Liver (tissue), 9 donors: Measurements from ENCODE around the gene SULT1B1. TPM values are rescaled to one million over a fixed set of nuclear protein-coding genes. Genes with fewer than 3 reads are reported as not detected.

ENCODE experiments used
- DNase-seq: peaks from one replicate; pipeline ENCODE4 v3.0.0-alpha.2; 2017; ENCODE audit warnings: low spot score
- H3K27ac ChIP-seq, 2 donors: one replicate each; pipeline ENCODE4 v1.7.0; 2013; ENCODE audit warnings: inconsistent platforms in 2 of 2, low read length in 2 of 2, control low read depth in 1 of 2, low read depth in 1 of 2, mild to moderate bottlenecking in 1 of 2
- H3K27me3 ChIP-seq, 4 donors: one replicate each; pipeline versions ENCODE4 v1.6.1 to v1.7.0; 2013; ENCODE audit warnings: low read length in 3 of 4, inconsistent platforms in 1 of 4, mild to moderate bottlenecking in 1 of 4, moderate library complexity in 1 of 4; ENCODE audit not compliant: control insufficient read depth in 4 of 4, insufficient read depth in 4 of 4
- H3K36me3 ChIP-seq, 4 donors: one replicate each; pipeline versions ENCODE4 v1.6.1 to v1.7.0; 2013; ENCODE audit warnings: low read length in 3 of 4, mild to moderate bottlenecking in 3 of 4, low read depth in 1 of 4, moderate library complexity in 1 of 4; ENCODE audit not compliant: control insufficient read depth in 4 of 4, insufficient read depth in 3 of 4
- H3K4me1 ChIP-seq, 4 donors: one replicate each; pipeline versions ENCODE4 v1.6.1 to v1.7.0; 2013; ENCODE audit warnings: low read length in 3 of 4, mild to moderate bottlenecking in 3 of 4, moderate library complexity in 1 of 4; ENCODE audit not compliant: control insufficient read depth in 4 of 4, insufficient read depth in 4 of 4
- H3K4me3 ChIP-seq, 3 donors: one replicate each; pipeline versions ENCODE4 v1.6.1 to v1.7.0; 2013; ENCODE audit warnings: low read length in 3 of 3, control low read depth in 1 of 3, low read depth in 1 of 3, mild to moderate bottlenecking in 1 of 3
- H3K9ac ChIP-seq, 2 donors: one replicate each; pipeline ENCODE4 v1.7.0; 2013; ENCODE audit warnings: low read length in 2 of 2, mild to moderate bottlenecking in 2 of 2, moderate library complexity in 2 of 2, control low read depth in 1 of 2, low read depth in 1 of 2
- H3K9me3 ChIP-seq, 4 donors: one replicate each; pipeline versions ENCODE4 v1.6.1 to v1.7.0; 2013; ENCODE audit warnings: low read length in 3 of 4; ENCODE audit not compliant: control insufficient read depth in 4 of 4
- CTCF ChIP-seq: fragments of 150-350 bp; IDR thresholded peaks from 2 replicates; pipeline ENCODE4 v1.5.1; 2017; ENCODE audit warnings: improper control_type of control experiment, low read depth, low read length; ENCODE audit not compliant: missing input control
- EGR1 ChIP-seq, 2 donors: IDR thresholded peaks; 2 replicates each; pipeline ENCODE4 v1.6.1; 2016 to 2018; ENCODE audit warnings: antibody characterized with exemption in 2 of 2, low read depth in 2 of 2
- FOXA1 ChIP-seq: IDR thresholded peaks from 2 replicates; pipeline ENCODE4 v1.6.1; 2016; ENCODE audit warnings: antibody characterized with exemption
- GABPA ChIP-seq, 2 donors: IDR thresholded peaks in 1 of 2; conservative IDR thresholded peaks in 1 of 2; 2 replicates each; pipeline ENCODE4 v1.6.1; 2016; ENCODE audit warnings: antibody characterized with exemption in 2 of 2, mild to moderate bottlenecking in 1 of 2, moderate library complexity in 1 of 2
- HNF4A ChIP-seq, 2 donors: conservative IDR thresholded peaks; 2 replicates each; pipeline ENCODE4 v1.6.1; 2016; ENCODE audit warnings: antibody characterized with exemption in 2 of 2, mild to moderate bottlenecking in 2 of 2
- HNF4G ChIP-seq: IDR thresholded peaks from 2 replicates; pipeline ENCODE4 v1.6.1; 2016; ENCODE audit warnings: antibody characterized with exemption
- JUND ChIP-seq, 2 donors: IDR thresholded peaks; 2 replicates each; pipeline ENCODE4 v1.6.1; 2016; ENCODE audit warnings: antibody characterized with exemption in 2 of 2
- NR2F2 ChIP-seq: IDR thresholded peaks from 2 replicates; pipeline ENCODE4 v1.6.1; 2016; ENCODE audit warnings: antibody characterized with exemption
- RAD21 ChIP-seq, 2 donors: IDR thresholded peaks; 2 replicates each; pipeline ENCODE4 v1.6.1; 2016; ENCODE audit warnings: antibody characterized with exemption in 2 of 2, mild to moderate bottlenecking in 2 of 2
- RXRA ChIP-seq, 2 donors: IDR thresholded peaks; 2 replicates each; pipeline ENCODE4 v1.6.1; 2017 to 2018; ENCODE audit warnings: antibody characterized with exemption in 2 of 2, mild to moderate bottlenecking in 1 of 2
- SP1 ChIP-seq: IDR thresholded peaks from 2 replicates; pipeline ENCODE4 v1.6.1; 2018; ENCODE audit warnings: antibody characterized with exemption, mild to moderate bottlenecking
- TAF1 ChIP-seq: conservative IDR thresholded peaks from 2 replicates; pipeline ENCODE4 v1.6.1; 2016; ENCODE audit warnings: antibody characterized with exemption, mild to moderate bottlenecking
- YY1 ChIP-seq: IDR thresholded peaks from 2 replicates; pipeline ENCODE4 v1.6.1; 2016; ENCODE audit warnings: antibody characterized with exemption, mild to moderate bottlenecking
- ZBTB33 ChIP-seq: IDR thresholded peaks from 2 replicates; pipeline ENCODE4 v1.6.1; 2016; ENCODE audit warnings: antibody characterized with exemption
- WGBS: extraction: QIAGEN DNeasy Blood & Tissue Kit; methylation state at CpG from one replicate; pipeline ENCODE4 v1.1.7; 2013; 5-methylcytosine and 5-hydroxymethylcytosine counted together
- polyA plus RNA-seq, 2 donors: library from polyadenylated mRNA; stranded (reverse) in 1 of 2; unstranded in 1 of 2; fragments of 200-250 nt in 1 of 2; fragments of >200 nt in 1 of 2; fragmentation: Nextera tagmentation in 1 of 2; extraction: Ambion mirVana in 1 of 2; gene quantifications; one replicate each; pipeline versions ENCODE4 v1.2.1 to v1.2.3, GENCODE V29; 2013 to 2015
- total RNA-seq, 2 donors: library from RNA; depleted of rRNA; stranded (reverse); fragments of >200 nt; gene quantifications; one replicate each; pipeline ENCODE4 v1.2.3, GENCODE V29; 2014
- TF ChIP-seq, protein P1 (sequence below): IDR thresholded peaks from 2 replicates; pipeline ENCODE4 v1.6.1; 2016; ENCODE audit warnings: antibody characterized with exemption
- TF ChIP-seq, protein P2 (sequence below): IDR thresholded peaks from 2 replicates; pipeline ENCODE4 v1.6.1; 2016; ENCODE audit warnings: antibody characterized with exemption, mild to moderate bottlenecking
- TF ChIP-seq, protein P3 (sequence below): IDR thresholded peaks from 2 replicates; pipeline ENCODE4 v1.6.1; 2016; ENCODE audit warnings: antibody characterized with exemption
- donor health status: healthy.
- donor health status: healthy.
- donor health status: healthy.
- donor health status: healthy.
- donor health status: healthy.

The SULT1B1 gene
- total and polyA plus RNA-seq, 4 donors: 0.28 to 30.5 (median 14.0) TPM

- Histone ChIP-seq H3K27ac (no peak overlapping the region), H3K9ac (no peak overlapping the region), H3K4me1 (no peaks in the 10 kb centered on the region), H3K9me3 (no peaks in the 10 kb centered on the region), H3K4me3 (no peak overlapping the region), H3K27me3 (no peaks in the 10 kb centered on the region), H3K36me3 (no peaks in the 10 kb centered on the region)
- DNase-seq: no peak
- 94% methylated on average over 1 of the region's 1 CpG for WGBS
- TF ChIP-seq ZBTB33: no peak
- TF ChIP-seq TAF1: no peak
- no peak for TF ChIP-seq YY1
- TF ChIP-seq, protein P1, sequence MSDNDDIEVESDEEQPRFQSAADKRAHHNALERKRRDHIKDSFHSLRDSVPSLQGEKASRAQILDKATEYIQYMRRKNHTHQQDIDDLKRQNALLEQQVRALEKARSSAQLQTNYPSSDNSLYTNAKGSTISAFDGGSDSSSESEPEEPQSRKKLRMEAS: no peak
- TF ChIP-seq HNF4A (conservative IDR thresholded peaks at IDR 0.05): no peak
- TF ChIP-seq, protein P2, sequence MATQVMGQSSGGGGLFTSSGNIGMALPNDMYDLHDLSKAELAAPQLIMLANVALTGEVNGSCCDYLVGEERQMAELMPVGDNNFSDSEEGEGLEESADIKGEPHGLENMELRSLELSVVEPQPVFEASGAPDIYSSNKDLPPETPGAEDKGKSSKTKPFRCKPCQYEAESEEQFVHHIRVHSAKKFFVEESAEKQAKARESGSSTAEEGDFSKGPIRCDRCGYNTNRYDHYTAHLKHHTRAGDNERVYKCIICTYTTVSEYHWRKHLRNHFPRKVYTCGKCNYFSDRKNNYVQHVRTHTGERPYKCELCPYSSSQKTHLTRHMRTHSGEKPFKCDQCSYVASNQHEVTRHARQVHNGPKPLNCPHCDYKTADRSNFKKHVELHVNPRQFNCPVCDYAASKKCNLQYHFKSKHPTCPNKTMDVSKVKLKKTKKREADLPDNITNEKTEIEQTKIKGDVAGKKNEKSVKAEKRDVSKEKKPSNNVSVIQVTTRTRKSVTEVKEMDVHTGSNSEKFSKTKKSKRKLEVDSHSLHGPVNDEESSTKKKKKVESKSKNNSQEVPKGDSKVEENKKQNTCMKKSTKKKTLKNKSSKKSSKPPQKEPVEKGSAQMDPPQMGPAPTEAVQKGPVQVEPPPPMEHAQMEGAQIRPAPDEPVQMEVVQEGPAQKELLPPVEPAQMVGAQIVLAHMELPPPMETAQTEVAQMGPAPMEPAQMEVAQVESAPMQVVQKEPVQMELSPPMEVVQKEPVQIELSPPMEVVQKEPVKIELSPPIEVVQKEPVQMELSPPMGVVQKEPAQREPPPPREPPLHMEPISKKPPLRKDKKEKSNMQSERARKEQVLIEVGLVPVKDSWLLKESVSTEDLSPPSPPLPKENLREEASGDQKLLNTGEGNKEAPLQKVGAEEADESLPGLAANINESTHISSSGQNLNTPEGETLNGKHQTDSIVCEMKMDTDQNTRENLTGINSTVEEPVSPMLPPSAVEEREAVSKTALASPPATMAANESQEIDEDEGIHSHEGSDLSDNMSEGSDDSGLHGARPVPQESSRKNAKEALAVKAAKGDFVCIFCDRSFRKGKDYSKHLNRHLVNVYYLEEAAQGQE: no peak
- TF ChIP-seq GABPA (IDR thresholded peaks at IDR 0.05 in 1 of 2, conservative IDR thresholded peaks at IDR 0.05 in 1 of 2): no peak
- TF ChIP-seq CTCF: no peak
- no peak for TF ChIP-seq SP1
- TF ChIP-seq, protein P3, sequence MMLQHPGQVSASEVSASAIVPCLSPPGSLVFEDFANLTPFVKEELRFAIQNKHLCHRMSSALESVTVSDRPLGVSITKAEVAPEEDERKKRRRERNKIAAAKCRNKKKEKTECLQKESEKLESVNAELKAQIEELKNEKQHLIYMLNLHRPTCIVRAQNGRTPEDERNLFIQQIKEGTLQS: no peak
- TF ChIP-seq NR2F2: no peak
- no peak for TF ChIP-seq EGR1 (IDR thresholded peaks at IDR 0.05; ENCODE audit: low read depth in 2 of 2)
- TF ChIP-seq JUND (IDR thresholded peaks at IDR 0.05): no peak
- no peak for TF ChIP-seq FOXA1
- TF ChIP-seq RXRA (IDR thresholded peaks at IDR 0.05): no peak
- TF ChIP-seq RAD21 (IDR thresholded peaks at IDR 0.05): no peak
These were observed 40.2 kb upstream of the SULT1B1 start for GRCh38 chr4:69800599-69800998.

GRCh38 chr4:69799337-69799736, 38.9 kb upstream of the SULT1B1 start:
- Histone ChIP-seq H3K27ac (no peak overlapping the region), H3K27me3 (no peaks in the 10 kb centered on the region), H3K9ac (no peak overlapping the region), H3K4me1 (no peaks in the 10 kb centered on the region), H3K9me3 (no peaks in the 10 kb centered on the region), H3K36me3 (no peaks in the 10 kb centered on the region), H3K4me3 (no peak overlapping the region)
- no peak for DNase-seq
- TF ChIP-seq, protein P1: no peak
- TF ChIP-seq NR2F2: no peak
- TF ChIP-seq, protein P3: no peak
- TF ChIP-seq, protein P2: no peak
- TF ChIP-seq ZBTB33: no peak
- TF ChIP-seq TAF1: no peak
- no peak for TF ChIP-seq YY1
- TF ChIP-seq EGR1 (IDR thresholded peaks at IDR 0.05; ENCODE audit: low read depth in 2 of 2): no peak
- TF ChIP-seq GABPA (IDR thresholded peaks at IDR 0.05 in 1 of 2, conservative IDR thresholded peaks at IDR 0.05 in 1 of 2): no peak
- TF ChIP-seq HNF4G: no peak
- WGBS: 89% methylated on average over 3 of the region's 3 CpGs
